GM12878 (cell line): ENCODE measurements around the gene GOLGA5. TPM values are rescaled to one million over a fixed set of nuclear protein-coding genes. Genes with fewer than 3 reads are reported as not detected.

ENCODE experiments used
- ATAC-seq: fragments of 200-7000 bp; cut with Tn5 transposase; 3 replicates; pipeline ENCODE4 v1.9.1; 2020; ENCODE audit warnings: mild to moderate bottlenecking, moderate library complexity
- BruUV-seq: library from RNA; stranded (reverse); fragments of 400-500 nt; replicated peaks from 2 replicates; lab custom pipeline; 2021; lab: Mats Ljungman, UMichigan
- CTCF ChIA-PET: fragments of 300-600 bp; sonication (Branson Sonifier 250); formaldehyde crosslinking; extraction: SDS; loops from one replicate; lab custom pipeline; 2021; ENCODE audit warnings: inconsistent platforms; lab: Yijun Ruan, JAX
- POLR2A ChIA-PET: fragments of 350-600 bp; formaldehyde crosslinking; extraction: SDS; loops from one replicate; lab custom pipeline; 2021; ENCODE audit warnings: inconsistent platforms; lab: Charles Lee
- RAD21 ChIA-PET: fragments of 300-600 bp; sonication (Branson Sonifier 250); formaldehyde crosslinking; loops from one replicate; lab custom pipeline; 2023; ENCODE audit warnings: antibody characterized with exemption; ENCODE audit not compliant: unreplicated experiment; lab: Charles Lee
- SMC1A ChIA-PET: fragments of 300-600 bp; sonication (Branson Sonifier 250); formaldehyde crosslinking; loops from one replicate; lab custom pipeline; 2023; ENCODE audit not compliant: unreplicated experiment, uncharacterized antibody; lab: Charles Lee
- DNase-seq: peaks from one replicate; pipeline ENCODE4 v3.0.0-alpha.2; 2011; ENCODE audit warnings: low read depth, low spot score
- FAIRE-seq: peaks from 3 replicates; lab custom pipeline; 2011; peaks lifted over from hg19 to GRCh38; lab: Jason Lieb, UNC
- H2AFZ ChIP-seq: 2 replicates; pipeline ENCODE4 v1.6.0; 2011; ENCODE audit warnings: low read depth, low read length, control low read depth; ENCODE audit not compliant: control insufficient read depth
- H3K27ac ChIP-seq: 2 replicates; pipeline ENCODE4 v1.5.1; 2011; ENCODE audit warnings: control low read depth; ENCODE audit not compliant: control insufficient read depth, insufficient read depth
- H3K27me3 ChIP-seq, 2 experiments: replicated peaks in 1 of 2; 2 replicates each; pipeline versions ENCODE4 v1.6.0 to v1.6.1; 2011; ENCODE audit warnings: low read length in 1 of 2; ENCODE audit not compliant: control insufficient read depth in 2 of 2, insufficient read depth in 2 of 2
- H3K36me3 ChIP-seq, 2 experiments: 2 replicates each; pipeline ENCODE4 v1.5.1; 2011; ENCODE audit warnings: low read length in 1 of 2; ENCODE audit not compliant: control insufficient read depth in 2 of 2, insufficient read depth in 2 of 2
- H3K4me1 ChIP-seq: 2 replicates; pipeline ENCODE4 v1.6.1; 2011; ENCODE audit warnings: mild to moderate bottlenecking, low read length, moderate library complexity, mixed read lengths; ENCODE audit not compliant: control insufficient read depth, insufficient read depth
- H3K4me2 ChIP-seq: 2 replicates; pipeline ENCODE4 v1.6.0; 2011; ENCODE audit warnings: control low read depth; ENCODE audit not compliant: control insufficient read depth, insufficient read depth
- H3K4me3 ChIP-seq: fragments of 200-600 bp; sonication (generic); 2 replicates; pipeline ENCODE4 v1.5.1; 2016
- H3K79me2 ChIP-seq: 2 replicates; pipeline ENCODE4 v1.6.0; 2011; ENCODE audit warnings: low read length; ENCODE audit not compliant: control insufficient read depth, insufficient read depth
- H3K9ac ChIP-seq: 2 replicates; pipeline ENCODE4 v1.8.0; 2011; ENCODE audit warnings: low read length, control low read depth, mixed read lengths; ENCODE audit not compliant: control insufficient read depth, insufficient read depth
- H3K9me3 ChIP-seq: replicated peaks from 3 replicates; pipeline ENCODE4 v1.5.1; 2011; ENCODE audit warnings: mild to moderate bottlenecking, low read length; ENCODE audit not compliant: control insufficient read depth, insufficient read depth
- H4K20me1 ChIP-seq: 2 replicates; pipeline ENCODE4 v1.6.0; 2011; ENCODE audit not compliant: control insufficient read depth, insufficient read depth
- CEBPB ChIP-seq, 2 experiments: fragments of 150-350 bp in 1 of 2; IDR thresholded peaks; 2 replicates each; pipeline ENCODE4 v1.6.1; 2012 to 2014; ENCODE audit warnings: low read depth in 2 of 2, low read length in 2 of 2, borderline replicate concordance in 1 of 2, inconsistent platforms in 1 of 2
- CHD1 ChIP-seq: IDR thresholded peaks from 2 replicates; pipeline ENCODE4 v1.6.1; 2012; ENCODE audit warnings: low read depth, low read length, improper control_type of control experiment
- HDAC2 ChIP-seq: fragments of 200-600 bp; sonication (generic); IDR thresholded peaks from 2 replicates; pipeline ENCODE4 v1.6.1; 2017
- NFYA ChIP-seq: IDR thresholded peaks from 2 replicates; pipeline ENCODE4 v1.6.1; 2011; ENCODE audit warnings: low read depth, mild to moderate bottlenecking, low read length, improper control_type of control experiment, borderline replicate concordance
- SIN3A ChIP-seq: IDR thresholded peaks from 2 replicates; pipeline ENCODE4 v1.6.1; 2012; ENCODE audit warnings: low read depth, low read length, improper control_type of control experiment
- SMAD5 ChIP-seq: IDR thresholded peaks from 2 replicates; pipeline ENCODE4 v1.6.1; 2016; ENCODE audit warnings: antibody characterized with exemption, low read depth
- SP1 ChIP-seq: IDR thresholded peaks from one replicate; pipeline ENCODE4 v1.6.1; 2011; ENCODE audit warnings: low read depth, low read length
- SUZ12 ChIP-seq: fragments of 200-600 bp; sonication (generic); IDR thresholded peaks from one replicate; pipeline ENCODE4 v1.6.1; 2018; ENCODE audit warnings: antibody characterized with exemption, mild to moderate bottlenecking; ENCODE audit not compliant: unreplicated experiment
- ZSCAN29 ChIP-seq: fragments of 450-650 bp; IDR thresholded peaks from 2 replicates; pipeline ENCODE4 v1.6.1; 2017; ENCODE audit warnings: mild to moderate bottlenecking, moderate library complexity
- WGBS: methylation state at CpG from one replicate; pipeline ENCODE4 v1.1.6; 2016; ENCODE audit warnings: low lambda C conversion rate; ENCODE audit not compliant: insufficient replicate concordance, insufficient coverage; ENCODE audit errors: missing lambda C conversion rate; 5-methylcytosine and 5-hydroxymethylcytosine counted together
- in situ Hi-C: fragments of 300-500 bp; cut with MboI; formaldehyde crosslinking; loops from 9 replicates; pipeline ENCODE4 v1.14.3; 2018; ENCODE audit warnings: mixed read lengths
- intact Hi-C: fragments of 100-400 bp; cut with micrococcal nuclease; formaldehyde crosslinking; loops from one replicate; pipeline ENCODE4 v1.14.2; 2022; ENCODE audit not compliant: unreplicated experiment
- polyA plus RNA-seq, 11 experiments: library from polyadenylated mRNA; depleted of rRNA in 4 of 11; unstranded in 6 of 11; stranded (reverse) in 5 of 11; fragments of >200 nt; fragmentation: Nextera tagmentation in 4 of 11; fragmentation: Illumina TruSeq in 1 of 11; extraction: Ambion mirVana in 4 of 11; extraction: Trizol in 1 of 11; gene quantifications; 1 replicate in 1 of 11; 2 replicates in 10 of 11; pipeline versions ENCODE4 v1.2.1 to v1.2.3, GENCODE V29; 2011 to 2016; ENCODE audit warnings: inconsistent platforms in 2 of 11, missing spikeins in 2 of 11, low read depth in 1 of 11
- total RNA-seq, 4 experiments: library from RNA; depleted of rRNA in 3 of 4; stranded (reverse); fragments of >200 nt in 3 of 4; fragmentation: Illumina TruSeq in 1 of 4; extraction: Trizol in 1 of 4; gene quantifications; 2 replicates each; pipeline versions ENCODE4 v1.2.1 to v1.2.3, GENCODE V29; 2013 to 2021
- TF ChIP-seq, protein P1 (sequence below): fragments of 450-650 bp; IDR thresholded peaks from 2 replicates; pipeline ENCODE4 v1.6.1; 2017; ENCODE audit warnings: mild to moderate bottlenecking
- TF ChIP-seq, protein P2 (sequence below): fragments of 450-650 bp; formaldehyde crosslinking; IDR thresholded peaks from 2 replicates; pipeline ENCODE4 v1.5.0; 2022; ENCODE audit warnings: mild to moderate bottlenecking, missing genetic modification characterization

GOLGA5 gene
- total and polyA plus RNA-seq, 10 of the 15 experiments (the other 5 are each of a cell fraction or from before 2014, with no cell fraction given) = 10.9 to 30.1 (median 19.7) TPM

DNA sequence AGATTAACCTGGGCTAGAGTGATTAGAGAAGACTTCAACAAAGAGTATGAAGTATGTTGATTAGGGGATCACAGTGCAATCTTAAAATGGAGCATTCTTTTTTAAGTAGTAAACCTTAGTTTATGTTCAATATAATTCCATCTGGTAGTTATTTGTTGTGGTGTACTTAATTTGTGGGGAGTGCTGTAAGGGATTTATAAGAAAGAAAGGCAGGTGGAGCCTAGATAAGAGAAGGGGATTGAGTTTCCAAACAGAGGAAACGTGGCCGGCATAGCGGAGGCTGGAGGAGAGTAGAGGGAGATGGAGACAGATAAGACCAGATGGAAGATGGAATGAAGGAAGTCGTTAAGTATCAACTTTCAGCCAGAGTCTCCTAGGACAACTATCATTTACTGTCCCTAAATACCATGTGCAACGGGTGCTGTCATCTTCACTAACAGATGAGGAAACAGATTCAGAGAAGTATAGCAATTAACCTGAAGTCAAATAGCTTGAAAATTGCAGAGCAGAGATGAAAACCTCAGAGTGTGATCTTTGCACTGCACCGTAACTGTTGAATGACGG lies 38.1 kb downstream of the GOLGA5 start:
- ChIA-PET POLR2A (no interaction called here), CTCF (interaction anchor here (0.6 kb wide), 1 partner anchor 1553 kb away, joined by 3 read pairs; no protein-coding TSS in a partner anchor), SMC1A (interaction anchor here (0.7 to 1.1 kb wide), 3 partner anchors 12 to 32 kb away, joined by 3 to 5 read pairs (median 3); no protein-coding TSS in a partner anchor), RAD21 (no interaction called here)
- no TSS peak for BruUV-seq
- Histone ChIP-seq H3K27ac (no peak overlapping the region), H4K20me1 (no peaks in the 10 kb centered on the region), H2AFZ (no peak overlapping the region), H3K79me2 (no peaks in the 10 kb centered on the region), H3K4me1 (no peaks in the 10 kb centered on the region), H3K9me3 (no peaks in the 10 kb centered on the region), H3K4me3 (no peak overlapping the region), H3K4me2 (no peak overlapping the region), H3K9ac (no peak overlapping the region), H3K27me3 (no peaks in the 10 kb centered on the region), H3K36me3 (peaks cover 7 to 29% of the 10 kb centered on the region in 2 experiments)
- ATAC-seq = no peak
- intact Hi-C loops = no loop called here
- in situ Hi-C loops = no loop called here
- no peak for TF ChIP-seq SIN3A
- TF ChIP-seq, protein P1, sequence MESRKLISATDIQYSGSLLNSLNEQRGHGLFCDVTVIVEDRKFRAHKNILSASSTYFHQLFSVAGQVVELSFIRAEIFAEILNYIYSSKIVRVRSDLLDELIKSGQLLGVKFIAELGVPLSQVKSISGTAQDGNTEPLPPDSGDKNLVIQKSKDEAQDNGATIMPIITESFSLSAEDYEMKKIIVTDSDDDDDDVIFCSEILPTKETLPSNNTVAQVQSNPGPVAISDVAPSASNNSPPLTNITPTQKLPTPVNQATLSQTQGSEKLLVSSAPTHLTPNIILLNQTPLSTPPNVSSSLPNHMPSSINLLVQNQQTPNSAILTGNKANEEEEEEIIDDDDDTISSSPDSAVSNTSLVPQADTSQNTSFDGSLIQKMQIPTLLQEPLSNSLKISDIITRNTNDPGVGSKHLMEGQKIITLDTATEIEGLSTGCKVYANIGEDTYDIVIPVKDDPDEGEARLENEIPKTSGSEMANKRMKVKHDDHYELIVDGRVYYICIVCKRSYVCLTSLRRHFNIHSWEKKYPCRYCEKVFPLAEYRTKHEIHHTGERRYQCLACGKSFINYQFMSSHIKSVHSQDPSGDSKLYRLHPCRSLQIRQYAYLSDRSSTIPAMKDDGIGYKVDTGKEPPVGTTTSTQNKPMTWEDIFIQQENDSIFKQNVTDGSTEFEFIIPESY = no peak
- FAIRE-seq = no peak
- WGBS = 63% methylated on average over 7 of the region's 7 CpGs
- DNase-seq = no peak

GRCh38 chr14:92841930-92842329 lies 47.8 kb downstream of the GOLGA5 start:
- no peaks in the 10 kb centered on the region for H3K27me3 ChIP-seq
- no peak overlapping the region for H3K4me3 ChIP-seq
- H3K36me3 ChIP-seq = peaks cover 0 to 3% of the 10 kb centered on the region in 2 experiments; a peak in 1 of 4 replicates
- no peak overlapping the region for H3K27ac ChIP-seq
- ATAC-seq (no peak), FAIRE-seq (no peak), DNase-seq (no peak)
- H2AFZ ChIP-seq = no peak overlapping the region
- H3K4me2 ChIP-seq = no peak overlapping the region
- H3K9ac ChIP-seq = no peak overlapping the region
- CTCF ChIA-PET = interaction anchor here (0.8 to 1.5 kb wide), 3 partner anchors 10 to 128 kb away, joined by 3 to 4 read pairs (median 3); no protein-coding TSS in a partner anchor
- peaks cover 4% of the 10 kb centered on the region for H3K4me1 ChIP-seq
- 73% methylated on average over 4 of the region's 4 CpGs for WGBS
- BruUV-seq = no TSS peak
- H3K79me2 ChIP-seq = no peaks in the 10 kb centered on the region
- intact Hi-C loops (no loop called here), in situ Hi-C loops (no loop called here)
- POLR2A ChIA-PET = no interaction called here
- H3K9me3 ChIP-seq = no peaks in the 10 kb centered on the region; the same call in 2 of the 3 replicates
- SMC1A ChIA-PET = no interaction called here
- RAD21 ChIA-PET = no interaction called here
- H4K20me1 ChIP-seq = no peaks in the 10 kb centered on the region
- no peak for TF ChIP-seq NFYA
- TF ChIP-seq SP1 = no peak
- TF ChIP-seq ZSCAN29 = no peak
- no peak for TF ChIP-seq CHD1
- TF ChIP-seq CEBPB (IDR thresholded peaks at IDR 0.05; ENCODE audit: borderline replicate concordance in 1 of 2, low read depth in 2 of 2, low read length in 2 of 2) = no peak
- no peak for TF ChIP-seq SUZ12
- TF ChIP-seq HDAC2 = no peak
- TF ChIP-seq, protein P2, sequence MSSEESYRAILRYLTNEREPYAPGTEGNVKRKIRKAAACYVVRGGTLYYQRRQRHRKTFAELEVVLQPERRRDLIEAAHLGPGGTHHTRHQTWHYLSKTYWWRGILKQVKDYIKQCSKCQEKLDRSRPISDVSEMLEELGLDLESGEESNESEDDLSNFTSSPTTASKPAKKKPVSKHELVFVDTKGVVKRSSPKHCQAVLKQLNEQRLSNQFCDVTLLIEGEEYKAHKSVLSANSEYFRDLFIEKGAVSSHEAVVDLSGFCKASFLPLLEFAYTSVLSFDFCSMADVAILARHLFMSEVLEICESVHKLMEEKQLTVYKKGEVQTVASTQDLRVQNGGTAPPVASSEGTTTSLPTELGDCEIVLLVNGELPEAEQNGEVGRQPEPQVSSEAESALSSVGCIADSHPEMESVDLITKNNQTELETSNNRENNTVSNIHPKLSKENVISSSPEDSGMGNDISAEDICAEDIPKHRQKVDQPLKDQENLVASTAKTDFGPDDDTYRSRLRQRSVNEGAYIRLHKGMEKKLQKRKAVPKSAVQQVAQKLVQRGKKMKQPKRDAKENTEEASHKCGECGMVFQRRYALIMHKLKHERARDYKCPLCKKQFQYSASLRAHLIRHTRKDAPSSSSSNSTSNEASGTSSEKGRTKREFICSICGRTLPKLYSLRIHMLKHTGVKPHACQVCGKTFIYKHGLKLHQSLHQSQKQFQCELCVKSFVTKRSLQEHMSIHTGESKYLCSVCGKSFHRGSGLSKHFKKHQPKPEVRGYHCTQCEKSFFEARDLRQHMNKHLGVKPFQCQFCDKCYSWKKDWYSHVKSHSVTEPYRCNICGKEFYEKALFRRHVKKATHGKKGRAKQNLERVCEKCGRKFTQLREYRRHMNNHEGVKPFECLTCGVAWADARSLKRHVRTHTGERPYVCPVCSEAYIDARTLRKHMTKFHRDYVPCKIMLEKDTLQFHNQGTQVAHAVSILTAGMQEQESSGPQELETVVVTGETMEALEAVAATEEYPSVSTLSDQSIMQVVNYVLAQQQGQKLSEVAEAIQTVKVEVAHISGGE = no peak
- TF ChIP-seq SMAD5 = no peak
